Small intestine (tissue), 7 donors: ENCODE measurements around the gene NEDD4L. TPM values are rescaled to one million over a fixed set of nuclear protein-coding genes. Genes with fewer than 3 reads are reported as not detected.

Experiments
- DNase-seq, 2 donors: peaks; one replicate each; pipeline versions ENCODE4 v3.0.0 to v3.0.0-alpha.2; 2013
- FAIRE-seq: peaks from 2 replicates; lab custom pipeline; 2012; peaks lifted over from hg19 to GRCh38; lab: Jason Lieb, UNC
- H3K27ac ChIP-seq, 3 donors: one replicate each; pipeline ENCODE4 v1.5.1; 2013; ENCODE audit warnings: low read length in 2 of 3, mild to moderate bottlenecking in 2 of 3, control low read depth in 1 of 3, inconsistent platforms in 1 of 3, low read depth in 1 of 3, moderate library complexity in 1 of 3
- H3K27me3 ChIP-seq, 3 donors: one replicate each; pipeline ENCODE4 v1.6.1; 2013; ENCODE audit warnings: low read length in 3 of 3, inconsistent platforms in 1 of 3; ENCODE audit not compliant: control insufficient read depth in 3 of 3, insufficient read depth in 3 of 3
- H3K36me3 ChIP-seq, 3 donors: one replicate each; pipeline ENCODE4 v1.6.1; 2013; ENCODE audit warnings: low read length in 3 of 3, inconsistent platforms in 1 of 3, low read depth in 1 of 3, mild to moderate bottlenecking in 1 of 3, moderate library complexity in 1 of 3; ENCODE audit not compliant: control insufficient read depth in 3 of 3, insufficient read depth in 2 of 3
- H3K4me1 ChIP-seq, 3 donors: one replicate each; pipeline ENCODE4 v1.6.1; 2013; ENCODE audit warnings: low read length in 2 of 3, inconsistent platforms in 1 of 3, low read depth in 1 of 3, mild to moderate bottlenecking in 1 of 3, moderate library complexity in 1 of 3; ENCODE audit not compliant: control insufficient read depth in 3 of 3, insufficient read depth in 2 of 3
- H3K4me3 ChIP-seq, 3 donors: one replicate each; pipeline ENCODE4 v1.5.1; 2013; ENCODE audit warnings: low read length in 3 of 3, control low read depth in 1 of 3, inconsistent platforms in 1 of 3, low read depth in 1 of 3, mild to moderate bottlenecking in 1 of 3, moderate library complexity in 1 of 3
- H3K9me3 ChIP-seq, 2 donors: one replicate each; pipeline ENCODE4 v1.6.1; 2013; ENCODE audit warnings: low read depth in 1 of 2, low read length in 1 of 2; ENCODE audit not compliant: control insufficient read depth in 2 of 2, insufficient read depth in 1 of 2
- WGBS, 3 donors: extraction: QIAGEN DNeasy Blood & Tissue Kit; methylation state at CpG; one replicate each; pipeline ENCODE4 v1.1.7; 2013; 5-methylcytosine and 5-hydroxymethylcytosine counted together
- polyA plus RNA-seq, 4 donors: library from polyadenylated mRNA; stranded (reverse) in 3 of 4; unstranded in 1 of 4; fragments of 200-250 nt in 3 of 4; fragments of 120-200 nt in 1 of 4; gene quantifications; one replicate each; pipeline versions ENCODE4 v1.2.1 to v1.2.3, GENCODE V29; 2013
- donor health status: healthy with polysubstance abuse.
- donor health status: control.
- donor health status: control.
- donor health status: Bipolar disorder and iron deficiency.
- donor health status: healthy.

NEDD4L gene
- polyA plus RNA-seq, 4 donors, result 36.5 to 113 (median 96.2) TPM

- Histone ChIP-seq H3K27me3 (no peaks in the 10 kb centered on the region), H3K4me1 (peaks cover 0 to 27% (median 7%) of the 10 kb centered on the region in 3 donors), H3K27ac (no peak overlapping the region), H3K4me3 (no peak overlapping the region), H3K9me3 (peaks cover 0 to 17% of the 10 kb centered on the region in 2 donors), H3K36me3 (peaks cover 0 to 22% (median 0%) of the 10 kb centered on the region in 3 donors)
- WGBS, 3 donors, result 76 to 84% (median 79%) methylated on average over 8 of the region's 8 CpGs
- FAIRE-seq (no peak), DNase-seq (no peak)
Observed at GRCh38 chr18:58308463-58308862, 264.4 kb downstream of the NEDD4L start.

GRCh38 chr18:58309099-58309498, 265.1 kb downstream of the NEDD4L start:
- FAIRE-seq (no peak), DNase-seq (no peak)
- H3K27ac ChIP-seq, result peak overlapping the region in 1 of 3 donors; percentile 61

DNA sequence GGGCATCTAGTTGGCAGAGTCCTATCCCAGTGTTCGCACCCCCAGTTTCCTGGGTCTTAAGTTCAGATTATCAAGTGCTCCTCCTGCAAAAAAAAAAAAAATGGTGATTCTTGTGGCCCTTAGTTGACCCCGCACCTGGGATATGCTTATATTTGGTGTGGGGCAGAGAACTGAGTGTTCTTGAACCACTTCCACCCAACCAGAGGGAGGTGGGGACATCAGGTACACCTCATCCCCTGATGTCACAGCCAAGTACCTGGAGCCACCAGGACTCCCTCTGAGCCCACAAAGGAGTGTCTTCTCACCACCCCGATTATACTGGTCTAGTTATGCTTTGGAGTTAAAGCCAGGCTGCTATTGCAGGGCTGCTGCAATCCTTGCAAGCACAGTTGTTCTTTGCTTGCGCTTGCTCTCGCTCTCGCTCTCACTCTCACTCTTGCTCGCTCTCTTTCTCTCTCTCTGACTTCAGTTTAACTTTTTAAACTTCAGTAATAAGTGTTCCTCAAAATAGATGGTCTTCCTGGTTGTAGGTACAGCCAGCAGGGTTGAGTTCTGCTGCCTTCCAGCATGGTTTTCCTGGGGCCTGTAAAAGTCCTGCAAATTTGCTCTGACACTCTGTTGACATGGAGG, 265.7 kb downstream of the NEDD4L start:
- WGBS, 3 donors, result 73 to 85% (median 75%) methylated on average over 7 of the region's 7 CpGs
- peak in 1 of 2 donors; percentile 24 for DNase-seq
- H3K36me3 ChIP-seq, result peaks cover 0 to 23% (median 0%) of the 10 kb centered on the region in 3 donors
- H3K4me1 ChIP-seq, result peaks cover 0 to 39% (median 9%) of the 10 kb centered on the region in 3 donors
- peaks cover 0 to 16% of the 10 kb centered on the region in 2 donors for H3K9me3 ChIP-seq
- H3K4me3 ChIP-seq, result no peak overlapping the region
- peak overlapping the region; percentile 57 to 64 (median 61) for H3K27ac ChIP-seq
- no peaks in the 10 kb centered on the region for H3K27me3 ChIP-seq
- no peak for FAIRE-seq

More at GRCh38 chr18:58309099-58309498, 265.1 kb downstream of the NEDD4L start:
- Histone ChIP-seq H3K4me1 (peaks cover 0 to 34% (median 9%) of the 10 kb centered on the region in 3 donors), H3K27me3 (no peaks in the 10 kb centered on the region), H3K9me3 (peaks cover 0 to 17% of the 10 kb centered on the region in 2 donors), H3K36me3 (peaks cover 0 to 23% (median 0%) of the 10 kb centered on the region in 3 donors), H3K4me3 (no peak overlapping the region)
- WGBS, 3 donors, result 81 to 91% (median 89%) methylated on average over 8 of the region's 8 CpGs

- Histone ChIP-seq H3K27ac (peak overlapping the region; percentile 61 to 72 (median 65)), H3K27me3 (no peaks in the 10 kb centered on the region), H3K9me3 (peaks cover 0 to 9% of the 10 kb centered on the region in 2 donors), H3K4me1 (peaks cover 0 to 47% (median 9%) of the 10 kb centered on the region in 3 donors), H3K36me3 (peaks cover 0 to 23% (median 0%) of the 10 kb centered on the region in 3 donors), H3K4me3 (no peak overlapping the region)
- FAIRE-seq (no peak), DNase-seq (peak; percentile 91)
- 7 to 45% (median 17%) methylated on average over 7 of the region's 7 CpGs for WGBS, 3 donors
Observed at GRCh38 chr18:58310517-58310916, 266.5 kb downstream of the NEDD4L start.

DNA sequence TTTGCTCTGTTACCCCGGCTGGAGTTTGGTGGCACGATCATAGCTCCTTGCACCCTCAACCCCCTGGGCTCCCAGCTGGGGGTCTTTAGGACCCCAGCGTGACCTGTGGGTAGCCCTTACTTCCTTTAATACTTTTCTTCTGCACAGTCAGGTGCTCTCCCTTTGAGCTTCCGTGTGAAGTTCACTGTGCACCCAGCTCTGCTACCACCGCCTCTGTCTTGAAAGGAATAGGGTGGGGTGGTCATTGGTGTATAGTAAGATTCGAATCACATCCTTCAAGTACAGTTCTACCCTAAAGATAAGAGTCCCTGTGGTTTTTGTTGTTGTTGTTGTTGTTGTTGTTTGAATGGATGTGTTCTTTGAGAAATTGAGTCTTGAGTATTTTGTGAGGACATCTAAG, 267.4 kb downstream of the NEDD4L start:
- Histone ChIP-seq H3K4me1 (peaks cover 0 to 54% (median 9%) of the 10 kb centered on the region in 3 donors), H3K27ac (peak overlapping the region in 1 of 3 donors; percentile 61), H3K27me3 (no peaks in the 10 kb centered on the region), H3K9me3 (no peaks in the 10 kb centered on the region), H3K36me3 (peaks cover 0 to 30% (median 0%) of the 10 kb centered on the region in 3 donors), H3K4me3 (no peak overlapping the region)
- FAIRE-seq, result no peak
- 61 to 74% (median 73%) methylated on average over 6 of the region's 6 CpGs for WGBS, 3 donors
- DNase-seq, result no peak

DNA sequence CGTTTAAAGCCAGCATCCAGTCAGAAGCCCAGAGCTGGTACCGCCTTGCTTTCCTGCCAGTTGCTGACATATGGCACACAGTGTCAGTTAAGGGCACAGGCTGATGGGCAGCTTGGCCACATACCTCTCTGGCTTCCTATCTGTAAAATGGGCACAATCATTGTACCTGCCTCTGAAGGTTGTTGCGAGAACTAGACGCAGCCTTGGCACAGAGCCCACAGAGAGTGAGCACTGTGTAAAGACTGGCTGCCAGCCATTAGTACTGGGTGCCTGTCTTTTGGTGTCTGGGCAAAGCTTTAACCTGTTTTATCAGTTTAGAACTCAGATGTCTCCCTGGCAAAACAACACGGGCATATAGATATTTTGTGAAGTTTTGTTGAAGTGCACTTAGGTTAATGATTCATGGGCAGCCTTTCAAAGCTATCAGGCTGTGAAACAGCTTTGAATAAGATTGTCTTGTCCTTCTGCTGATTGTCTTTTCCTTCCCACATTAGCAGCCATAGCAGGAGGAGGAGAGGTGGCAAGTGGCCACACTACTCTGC, 269.5 kb downstream of the NEDD4L start:
- H3K4me1 ChIP-seq, result peaks cover 0 to 59% (median 11%) of the 10 kb centered on the region in 3 donors
- H3K36me3 ChIP-seq, result peaks cover 0 to 38% (median 0%) of the 10 kb centered on the region in 3 donors
- peak overlapping the region in 1 of 3 donors; percentile 49 for H3K27ac ChIP-seq
- FAIRE-seq, result no peak
- no peak overlapping the region for H3K4me3 ChIP-seq
- H3K9me3 ChIP-seq, result no peaks in the 10 kb centered on the region
- peak in 1 of 2 donors; percentile 71 for DNase-seq
- no peaks in the 10 kb centered on the region for H3K27me3 ChIP-seq
- 51 to 75% (median 59%) methylated on average over 5 of the region's 5 CpGs for WGBS, 3 donors

DNA sequence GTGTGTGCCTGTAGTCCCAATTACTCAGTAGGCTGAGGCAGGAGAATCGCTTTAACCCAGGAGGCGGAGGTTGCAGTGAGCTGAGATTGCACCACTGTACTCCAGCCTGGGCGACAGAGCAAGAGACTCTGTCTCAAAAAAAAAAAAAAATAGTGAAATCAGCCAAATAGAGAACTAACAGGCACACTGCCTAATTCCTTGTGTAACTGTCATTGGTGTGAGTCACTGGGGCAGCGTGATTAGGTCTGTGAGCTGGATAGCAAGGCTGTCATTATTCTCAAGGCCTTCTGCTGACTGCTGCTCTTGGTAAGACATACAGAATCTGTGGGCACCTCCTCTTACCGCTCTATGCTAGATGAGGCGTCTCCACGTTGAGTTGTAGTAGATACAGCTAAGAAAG, 270.3 kb downstream of the NEDD4L start:
- 54 to 70% (median 64%) methylated on average over 7 of the region's 7 CpGs for WGBS, 3 donors
- Histone ChIP-seq H3K4me1 (peaks cover 0 to 57% (median 11%) of the 10 kb centered on the region in 3 donors), H3K27me3 (no peaks in the 10 kb centered on the region), H3K9me3 (no peaks in the 10 kb centered on the region), H3K27ac (peak overlapping the region in 2 of 3 donors; percentile 36 to 46), H3K4me3 (no peak overlapping the region), H3K36me3 (peaks cover 0 to 38% (median 0%) of the 10 kb centered on the region in 3 donors)
- no peak for FAIRE-seq
- DNase-seq, result peak; percentile 47 to 72

GRCh38 chr18:58315041-58315440, 271.0 kb downstream of the NEDD4L start:
- FAIRE-seq, result no peak
- H3K27ac ChIP-seq, result peak overlapping the region in 2 of 3 donors; percentile 36

More at GRCh38 chr18:58315041-58315440, 271.0 kb downstream of the NEDD4L start:
- no peak overlapping the region for H3K4me3 ChIP-seq
- no peak for DNase-seq
- no peaks in the 10 kb centered on the region for H3K9me3 ChIP-seq
- peaks cover 0 to 38% (median 0%) of the 10 kb centered on the region in 3 donors for H3K36me3 ChIP-seq
- H3K4me1 ChIP-seq, result peaks cover 0 to 53% (median 7%) of the 10 kb centered on the region in 3 donors
- H3K27me3 ChIP-seq, result no peaks in the 10 kb centered on the region
- 84 to 91% (median 88%) methylated on average over 8 of the region's 8 CpGs for WGBS, 3 donors
